ENCODE data around the gene VEPH1.

Gene VEPH1

DNA sequence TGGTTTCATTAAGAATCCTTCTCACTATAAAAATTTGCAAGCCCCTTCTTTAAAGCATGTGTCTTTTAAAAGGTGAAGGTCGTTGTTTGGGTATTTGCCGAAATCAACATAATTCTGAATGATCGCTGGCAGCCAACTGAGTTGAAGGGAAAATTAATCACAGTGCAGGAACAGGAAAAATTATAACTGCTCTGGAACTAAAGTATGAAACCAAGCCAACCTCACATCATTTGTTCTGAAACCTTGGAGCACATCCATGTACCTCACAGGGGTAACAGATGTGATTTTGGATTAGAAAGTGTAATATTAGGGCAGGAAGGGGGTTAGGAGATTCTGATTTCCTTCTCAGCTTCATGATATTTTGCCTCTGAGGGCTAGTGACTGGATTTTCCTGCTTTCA, 118.7 kb downstream of the VEPH1 start:
- Histone ChIP-seq H3K4me2 (ENCODE audit: insufficient read depth, low read length) (no peak overlapping the region), H3K27ac (ENCODE audit: low read length) (no peak overlapping the region)
- TF ChIP-seq EZH2 (IDR thresholded peaks at IDR 0.05; ENCODE audit: borderline replicate concordance, low read depth, low read length, severe bottlenecking) (no peak), CTCF (IDR thresholded peaks at IDR 0.05; ENCODE audit: borderline replicate concordance, extremely low read depth, low read length, poor library complexity, severe bottlenecking) (no peak)

GRCh38 chr3:157384031-157384430, 119.2 kb downstream of the VEPH1 start:
- no peak for TF ChIP-seq CTCF (IDR thresholded peaks at IDR 0.05; ENCODE audit: borderline replicate concordance, extremely low read depth, low read length, poor library complexity, severe bottlenecking)
- TF ChIP-seq EZH2 (IDR thresholded peaks at IDR 0.05; ENCODE audit: borderline replicate concordance, low read depth, low read length, severe bottlenecking) = no peak
- no peak for ATAC-seq (ENCODE audit: insufficient read depth, low read depth)

More for the DNA sequence above, 118.7 kb downstream of the VEPH1 start:
- no peaks in the 10 kb centered on the region for H3K9me3 ChIP-seq (ENCODE audit: insufficient read depth, low read length, severe bottlenecking)
- no peak overlapping the region for H3K9ac ChIP-seq (ENCODE audit: low read depth, low read length)
- H3K4me3 ChIP-seq (ENCODE audit: low read depth in 1 of 2, low read length in 2 of 2) = no peak overlapping the region
- H3K79me2 ChIP-seq (ENCODE audit: insufficient read depth, low read length) = no peaks in the 10 kb centered on the region
- no peaks in the 10 kb centered on the region for H3K36me3 ChIP-seq (ENCODE audit: insufficient read depth, low read length)
- H3K27me3 ChIP-seq (ENCODE audit: insufficient read depth, low read length, poor library complexity) = no peaks in the 10 kb centered on the region
- H3K4me1 ChIP-seq (ENCODE audit: insufficient read depth, low read length) = no peaks in the 10 kb centered on the region
- no peaks in the 10 kb centered on the region for H4K20me1 ChIP-seq (ENCODE audit: insufficient read depth, low read length)
- DNase-seq (no peak), ATAC-seq (ENCODE audit: insufficient read depth, low read depth) (no peak)
- no peak overlapping the region for H2AFZ ChIP-seq (ENCODE audit: low read depth, low read length)

DNA sequence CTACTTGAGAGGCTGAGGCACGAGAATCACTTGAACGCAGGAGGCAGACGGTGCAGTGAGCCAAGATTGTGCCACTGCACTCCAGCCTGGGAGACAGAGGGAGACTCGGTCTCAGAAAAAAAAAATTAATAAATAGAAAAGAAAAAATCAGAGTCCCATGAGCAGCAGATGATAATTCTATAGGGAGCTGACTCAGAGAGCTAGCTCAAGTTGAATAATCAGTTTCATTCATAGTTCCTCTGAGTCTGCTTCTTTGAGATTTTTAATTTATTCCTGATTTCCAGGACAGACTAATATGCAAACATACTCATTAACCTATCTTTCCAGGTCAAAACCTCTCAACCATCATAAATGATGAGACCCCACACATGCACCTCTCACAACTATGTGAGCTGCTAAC, 121.6 kb downstream of the VEPH1 start:
- Histone ChIP-seq H3K9me3 (ENCODE audit: insufficient read depth, low read length, severe bottlenecking) (no peaks in the 10 kb centered on the region), H2AFZ (ENCODE audit: low read depth, low read length) (no peak overlapping the region), H3K36me3 (ENCODE audit: insufficient read depth, low read length) (no peaks in the 10 kb centered on the region), H3K4me2 (ENCODE audit: insufficient read depth, low read length) (no peak overlapping the region), H3K4me3 (ENCODE audit: low read depth in 1 of 2, low read length in 2 of 2) (no peak overlapping the region), H3K79me2 (ENCODE audit: insufficient read depth, low read length) (no peaks in the 10 kb centered on the region), H3K4me1 (ENCODE audit: insufficient read depth, low read length) (no peaks in the 10 kb centered on the region), H3K27ac (ENCODE audit: low read length) (no peak overlapping the region), H4K20me1 (ENCODE audit: insufficient read depth, low read length) (no peaks in the 10 kb centered on the region), H3K27me3 (ENCODE audit: insufficient read depth, low read length, poor library complexity) (no peaks in the 10 kb centered on the region), H3K9ac (ENCODE audit: low read depth, low read length) (no peak overlapping the region)
- no peak for TF ChIP-seq CTCF (IDR thresholded peaks at IDR 0.05; ENCODE audit: borderline replicate concordance, extremely low read depth, low read length, poor library complexity, severe bottlenecking)
- no peak for TF ChIP-seq EZH2 (IDR thresholded peaks at IDR 0.05; ENCODE audit: borderline replicate concordance, low read depth, low read length, severe bottlenecking)
- no peak for DNase-seq
- no peak for ATAC-seq (ENCODE audit: insufficient read depth, low read depth)

More at GRCh38 chr3:157384031-157384430, 119.2 kb downstream of the VEPH1 start:
- no peaks in the 10 kb centered on the region for H3K79me2 ChIP-seq (ENCODE audit: insufficient read depth, low read length)
- no peak overlapping the region for H3K9ac ChIP-seq (ENCODE audit: low read depth, low read length)
- no peaks in the 10 kb centered on the region for H3K9me3 ChIP-seq (ENCODE audit: insufficient read depth, low read length, severe bottlenecking)
- H3K27ac ChIP-seq (ENCODE audit: low read length) = no peak overlapping the region
- H2AFZ ChIP-seq (ENCODE audit: low read depth, low read length) = no peak overlapping the region
- H4K20me1 ChIP-seq (ENCODE audit: insufficient read depth, low read length) = no peaks in the 10 kb centered on the region
- no peaks in the 10 kb centered on the region for H3K36me3 ChIP-seq (ENCODE audit: insufficient read depth, low read length)
- H3K4me3 ChIP-seq (ENCODE audit: low read depth in 1 of 2, low read length in 2 of 2) = no peak overlapping the region
- H3K4me2 ChIP-seq (ENCODE audit: insufficient read depth, low read length) = no peak overlapping the region
- DNase-seq = no peak
- H3K27me3 ChIP-seq (ENCODE audit: insufficient read depth, low read length, poor library complexity) = no peaks in the 10 kb centered on the region
- no peaks in the 10 kb centered on the region for H3K4me1 ChIP-seq (ENCODE audit: insufficient read depth, low read length)

Measured in DND-41 (cell line).